NAMALWA (cell line): ENCODE data around the gene MEGF10.
"Not testable (repeated sequence)": the region's sequence is repeated elsewhere in the genome, so short reads cannot be mapped to it uniquely, and the experiment has no call there.

ENCODE experiments used
- DNase-seq: peaks from one replicate; pipeline ENCODE4 v3.0.0-alpha.2; 2015; ENCODE audit warnings: low spot score

MEGF10 gene

DNA sequence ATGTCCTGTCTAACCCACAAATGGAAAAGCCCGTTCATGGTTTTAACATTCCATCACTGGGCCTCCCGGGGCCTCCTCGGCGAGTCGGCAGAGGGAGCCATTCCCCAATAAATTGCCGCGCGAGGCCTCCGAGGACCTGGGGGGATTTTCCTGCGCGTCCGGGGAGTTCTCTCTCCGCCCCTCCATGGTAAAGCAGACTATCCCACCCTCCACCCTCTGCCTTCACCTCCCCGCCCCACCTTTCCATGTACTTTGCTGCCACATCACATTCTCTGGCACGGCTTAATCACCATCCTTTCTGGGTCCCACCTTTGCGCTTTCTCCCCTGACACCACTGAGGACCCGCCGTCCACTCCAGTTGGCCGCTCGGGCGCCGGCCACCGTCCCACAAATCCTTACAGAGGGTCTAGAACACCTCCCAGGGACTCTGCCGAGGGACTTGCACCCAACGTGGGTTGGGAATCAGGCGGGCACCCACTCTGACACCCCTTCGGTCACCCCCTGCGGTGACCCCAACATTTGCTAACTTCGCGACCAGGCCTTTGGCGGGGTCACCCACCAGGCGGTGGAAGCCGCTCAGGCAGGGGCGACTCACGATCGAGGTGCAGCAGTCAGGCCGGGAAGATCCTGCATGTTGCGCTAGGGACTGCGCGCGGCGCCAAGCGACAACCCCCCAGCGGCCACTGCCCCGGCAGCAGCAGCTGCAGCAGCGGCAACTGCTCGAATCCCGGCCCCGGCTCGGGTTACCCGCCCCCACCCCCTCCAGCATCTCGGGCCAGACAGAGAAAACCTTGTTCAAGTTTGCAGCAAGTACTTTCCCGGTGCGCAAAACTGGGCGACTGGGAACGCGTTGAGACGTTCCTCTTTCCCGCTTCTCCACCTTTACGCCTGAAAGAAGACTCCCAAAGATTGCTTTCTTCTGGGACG is at the start of gene MEGF10:
Gene MEGF10 (plus strand): TSS at position 778 of the 927 bp plus-strand sequence. CDS start 40,513 bp downstream, outside the sequence.
- DNase-seq = peak; percentile 13

DNA sequence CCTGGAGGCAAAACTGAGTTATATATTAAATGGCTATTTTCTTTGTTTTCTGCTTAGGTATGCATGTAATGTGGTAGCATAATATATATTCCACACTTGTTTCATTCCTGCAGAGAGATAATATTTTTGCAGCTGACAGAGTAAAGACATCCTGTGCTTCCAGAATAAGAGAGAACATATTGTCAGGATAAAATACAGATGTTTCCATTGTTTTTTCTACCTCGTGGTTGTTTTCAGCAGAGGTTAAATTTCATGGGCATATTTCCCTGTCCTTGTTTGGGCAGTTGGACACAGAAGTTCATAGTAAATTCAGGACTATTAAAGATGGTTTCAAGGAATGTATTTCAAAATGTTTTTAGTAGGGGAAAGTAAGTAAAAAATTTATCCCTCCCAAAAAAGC is 47.6 kb upstream of the MEGF10 start:
- no peak for DNase-seq

DNA sequence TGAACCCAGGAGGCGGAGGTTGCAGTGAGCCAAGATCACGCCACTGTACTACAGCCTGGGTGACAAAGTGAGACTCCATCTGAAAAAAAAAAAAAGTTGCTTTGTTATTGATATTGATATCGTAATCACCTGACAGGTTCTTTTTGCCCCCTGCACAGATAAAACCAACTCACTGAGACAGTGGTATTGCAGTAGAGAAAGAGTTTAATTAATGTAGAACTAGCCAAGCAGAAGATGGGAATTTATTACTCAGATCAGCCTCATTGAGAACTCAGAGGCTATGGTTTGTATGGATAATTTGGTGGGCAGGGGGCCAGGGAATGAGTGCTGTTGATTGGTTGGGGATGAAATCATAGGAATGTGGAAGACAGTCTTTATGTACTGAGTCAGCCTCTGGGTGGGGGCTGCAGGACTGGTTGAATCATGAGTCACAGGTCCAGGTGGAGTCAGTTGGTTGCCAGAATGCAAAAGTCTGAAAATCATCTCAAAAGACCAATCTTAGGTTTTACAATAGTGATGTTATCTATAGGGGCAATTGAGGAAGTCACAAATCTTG is 35.8 kb upstream of the MEGF10 start:
- DNase-seq = no peak

DNA sequence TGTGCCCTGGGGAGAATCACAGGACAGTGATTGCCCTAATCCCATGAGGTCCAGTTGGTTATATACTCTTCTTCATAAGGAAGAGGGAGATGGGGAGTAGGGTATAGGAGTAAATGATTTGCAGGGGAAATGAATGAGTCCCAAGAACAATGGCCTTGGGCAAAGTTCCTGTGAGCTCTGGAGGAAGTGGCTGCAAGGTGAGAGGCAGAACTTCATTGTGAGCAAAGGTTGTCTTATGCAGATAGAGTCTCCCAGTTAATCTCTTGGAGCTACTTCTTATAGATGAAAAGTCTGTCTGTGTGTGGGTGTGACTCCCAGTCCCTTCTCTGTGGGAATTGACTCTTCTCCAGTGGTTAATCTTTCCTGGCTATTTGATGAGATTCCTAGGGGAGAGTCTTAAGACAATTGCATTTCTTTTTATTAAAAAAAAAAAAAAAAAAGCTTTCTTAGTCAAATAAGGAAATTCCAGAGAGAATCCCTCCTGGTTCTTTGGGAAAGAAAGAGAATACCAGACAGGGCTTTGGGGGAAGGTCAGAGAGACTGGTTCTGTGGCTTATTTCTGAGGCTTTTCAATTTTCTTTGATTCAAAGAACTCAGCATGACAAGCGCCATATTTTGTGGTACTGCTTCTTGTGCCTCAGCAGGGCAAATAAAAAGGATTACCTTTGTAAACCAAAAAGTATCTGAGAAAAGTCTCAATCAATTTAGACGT is 33.6 kb upstream of the MEGF10 start:
- DNase-seq = no peak

DNA sequence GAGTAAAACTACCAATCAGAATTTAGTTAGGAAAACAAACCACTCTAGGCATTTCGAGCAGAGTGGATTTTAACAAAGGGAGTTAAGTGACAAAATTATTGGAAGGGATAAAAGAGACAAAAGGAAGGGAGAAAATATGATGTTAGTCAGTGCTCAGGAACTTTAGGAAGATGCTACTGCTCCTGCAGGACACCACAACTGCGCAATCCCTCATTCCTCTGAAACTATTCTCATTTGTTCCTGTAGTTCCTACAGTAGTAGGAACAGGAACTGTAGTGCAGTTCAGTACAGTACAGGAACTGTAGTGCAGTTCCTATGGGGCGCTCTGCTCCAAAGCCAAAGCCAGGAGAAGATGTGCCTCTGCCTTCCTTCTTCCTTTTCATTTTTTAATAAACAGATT is 29.9 kb upstream of the MEGF10 start:
- no peak for DNase-seq

DNA sequence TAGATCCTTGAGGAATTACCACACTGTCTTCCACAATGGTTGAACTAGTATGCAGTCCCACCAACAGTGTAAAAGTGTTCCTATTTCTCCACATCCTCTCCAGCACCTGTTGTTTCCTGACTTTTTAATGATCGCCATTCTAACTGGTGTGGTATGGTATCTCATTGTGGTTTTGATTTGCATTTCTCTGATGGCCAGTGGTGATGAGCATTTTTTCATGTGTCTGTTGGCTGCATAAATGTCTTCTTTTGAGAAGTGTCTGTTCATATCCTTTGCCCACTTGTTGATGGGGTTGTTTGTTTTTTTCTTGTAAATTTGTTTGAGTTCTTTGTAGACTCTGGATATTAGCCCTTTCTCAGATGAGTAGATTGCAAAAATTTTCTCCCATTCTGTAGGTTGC is 25.1 kb upstream of the MEGF10 start:
- not testable (repeated sequence) for DNase-seq

DNA sequence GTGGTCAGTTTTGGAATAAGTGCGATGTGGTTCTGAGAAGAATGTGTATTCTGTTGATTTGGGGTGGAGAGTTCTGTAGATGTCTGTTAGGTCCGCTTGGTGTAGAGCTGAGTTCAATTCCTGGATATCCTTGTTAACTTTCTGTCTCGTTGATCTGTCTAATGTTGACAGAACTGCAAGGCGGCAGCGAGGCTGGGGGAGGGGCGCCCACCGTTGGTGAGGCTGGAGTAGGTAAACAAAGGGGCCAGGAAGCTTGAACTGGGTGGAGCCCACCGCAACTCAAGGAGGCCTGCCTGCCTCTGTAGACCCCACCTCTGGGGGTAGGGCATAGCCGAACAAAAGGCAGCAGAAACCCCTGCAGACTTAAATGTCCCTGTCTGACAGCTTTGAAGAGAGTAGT is 22.3 kb upstream of the MEGF10 start:
- DNase-seq = not testable (repeated sequence)

DNA sequence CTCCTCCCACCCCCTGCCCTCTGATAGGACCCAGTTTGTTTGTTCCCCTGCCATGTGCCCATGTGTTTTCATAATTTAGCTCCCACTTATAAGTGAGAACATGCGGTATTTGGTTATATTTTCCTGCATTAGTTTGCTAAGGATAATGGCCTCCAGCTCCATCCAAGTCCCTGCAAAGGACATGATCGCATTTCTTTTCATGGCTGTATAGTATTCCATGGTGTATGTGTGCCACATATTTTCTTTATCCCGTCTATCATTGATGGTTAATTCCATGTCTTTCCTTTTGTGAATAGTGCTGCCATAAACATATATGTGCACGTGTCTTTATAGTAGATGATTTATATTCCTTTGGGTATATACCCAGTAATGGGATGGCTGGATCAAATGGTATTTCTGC is 19.9 kb upstream of the MEGF10 start:
- not testable (repeated sequence) for DNase-seq

DNA sequence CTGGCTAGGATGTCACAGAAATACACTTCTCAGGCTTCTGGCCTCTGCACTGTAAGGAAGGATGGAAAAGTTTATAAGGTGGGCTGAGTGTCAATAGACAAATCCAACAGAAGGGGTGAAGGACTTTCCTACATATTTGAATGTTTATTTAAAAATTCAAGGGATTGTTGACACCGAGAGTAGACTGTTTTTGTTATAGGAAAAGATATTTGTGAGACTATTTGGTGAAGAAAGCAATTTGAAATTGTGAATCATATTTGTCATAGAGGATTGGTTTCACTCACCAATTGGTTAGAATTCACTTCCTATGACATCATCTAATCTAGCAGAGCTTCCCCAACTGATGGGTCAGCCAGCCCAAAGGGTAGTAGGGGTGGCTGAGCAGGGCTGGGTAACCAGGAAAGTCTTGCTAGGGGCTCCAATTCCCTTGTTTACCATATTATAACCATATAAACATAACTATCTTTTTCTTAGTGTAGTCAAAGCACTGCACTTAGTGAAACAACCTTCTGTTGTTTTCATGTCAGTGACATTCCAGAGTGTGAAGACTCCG is 14.9 kb upstream of the MEGF10 start:
- DNase-seq = no peak

DNA sequence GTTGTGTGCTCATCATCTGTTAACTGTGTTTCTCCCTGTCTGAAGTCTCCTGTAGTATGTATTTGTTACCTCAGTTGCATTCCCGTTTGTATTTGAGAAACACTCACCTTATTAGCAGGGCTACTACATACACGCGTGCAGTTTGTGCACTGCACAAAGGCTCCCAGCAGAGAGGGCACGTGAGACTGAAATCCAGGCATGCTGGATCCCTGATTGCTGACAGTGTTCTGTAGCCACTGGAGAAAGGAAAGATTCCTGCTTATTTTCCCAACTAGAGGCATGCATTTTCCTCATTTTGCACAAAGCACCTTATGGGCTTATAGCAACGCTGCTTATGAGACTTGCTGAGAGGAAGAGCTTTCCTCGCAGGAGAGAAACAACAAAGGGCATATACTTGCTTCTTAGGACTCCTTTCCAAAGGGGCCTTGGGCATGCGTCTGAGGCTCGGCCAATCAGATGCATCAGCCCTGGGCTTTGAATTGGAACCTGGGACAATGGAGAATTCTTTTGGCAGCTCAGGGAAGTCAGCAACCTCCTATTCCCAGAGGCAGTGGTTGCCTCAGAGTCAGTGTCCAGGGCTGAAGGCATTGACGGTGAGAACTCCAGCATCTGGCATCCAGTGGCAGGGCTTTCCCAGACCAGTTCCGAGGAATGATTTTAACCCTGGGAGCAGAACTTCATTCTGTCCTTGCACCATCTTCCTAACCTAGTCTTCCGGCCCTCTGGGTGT is 9.9 kb upstream of the MEGF10 start:
- DNase-seq = no peak

DNA sequence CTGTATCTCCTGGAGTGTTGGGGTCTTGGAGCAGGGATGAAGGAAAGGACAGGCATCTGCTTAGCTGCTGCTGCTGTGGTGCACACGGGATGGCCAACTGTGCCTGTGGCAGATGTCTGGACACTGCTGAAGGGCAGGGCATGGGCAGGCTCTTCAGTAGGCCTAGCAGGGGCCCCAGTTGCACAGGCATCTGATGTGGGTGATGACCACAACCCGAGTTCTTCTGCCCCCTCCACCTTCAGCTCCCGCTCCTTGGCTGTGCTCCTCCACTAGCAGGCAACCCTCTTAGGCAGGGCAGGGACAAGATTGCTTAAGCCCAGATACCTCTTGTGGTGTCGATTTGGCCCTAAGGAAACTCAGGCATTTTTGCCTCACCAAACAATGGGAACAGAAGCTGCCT is 9.0 kb upstream of the MEGF10 start:
- DNase-seq = no peak

DNA sequence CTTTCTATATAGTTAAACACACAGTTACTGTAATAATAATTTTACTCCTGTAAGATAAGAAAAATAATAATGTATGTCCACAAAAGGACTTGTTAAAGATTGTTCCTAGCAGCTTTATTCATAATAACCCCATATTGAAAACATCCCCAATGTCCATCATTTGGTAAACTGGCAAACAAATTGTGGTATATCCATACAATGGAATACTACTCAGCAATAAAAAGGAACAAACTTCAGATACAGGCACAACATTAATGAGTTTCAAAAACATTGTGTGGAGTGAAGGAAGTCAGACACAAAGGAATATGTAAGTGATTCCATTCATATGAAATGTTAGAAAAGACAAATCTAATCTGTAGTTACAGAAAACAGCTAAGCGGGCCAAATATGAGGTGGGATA is 1.9 kb upstream of the MEGF10 start:
- DNase-seq = no peak

DNA sequence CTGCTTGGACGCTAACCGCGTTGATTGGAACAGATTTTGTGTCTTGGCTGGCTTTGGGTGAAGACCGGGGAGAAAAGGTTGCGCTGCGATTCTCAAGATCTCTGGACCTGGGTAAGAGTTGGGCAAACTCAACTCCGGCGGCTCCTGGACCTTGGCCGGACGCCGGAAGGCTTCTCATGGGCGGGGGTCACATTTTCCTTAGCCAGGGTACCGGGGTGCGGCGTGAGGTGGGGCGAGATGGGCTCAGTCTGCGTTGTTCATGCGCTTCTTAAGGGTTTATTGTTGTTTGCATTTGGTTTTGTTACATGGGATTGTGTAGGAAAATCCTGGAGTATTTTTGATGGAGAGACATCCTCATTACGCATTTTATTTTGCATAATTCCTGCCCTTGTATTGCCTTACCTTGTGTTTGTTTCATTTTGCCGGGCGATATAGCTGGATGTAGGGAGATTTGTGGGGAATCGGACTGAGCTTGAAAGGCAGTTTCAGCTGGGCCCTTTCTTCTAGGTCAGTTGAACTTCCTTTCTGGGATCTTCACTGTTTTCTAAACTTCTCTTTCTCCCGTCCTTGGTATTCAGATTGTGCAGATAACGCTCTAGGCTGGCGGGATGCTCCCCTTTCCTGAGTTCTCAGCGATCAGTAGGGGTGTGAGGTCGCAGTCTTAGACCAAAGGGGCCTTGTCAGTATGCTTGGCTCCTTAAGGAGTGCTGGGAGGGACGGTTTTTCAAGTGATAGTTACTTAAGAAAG is 524 bp downstream of the MEGF10 start:
- DNase-seq = no peak

DNA sequence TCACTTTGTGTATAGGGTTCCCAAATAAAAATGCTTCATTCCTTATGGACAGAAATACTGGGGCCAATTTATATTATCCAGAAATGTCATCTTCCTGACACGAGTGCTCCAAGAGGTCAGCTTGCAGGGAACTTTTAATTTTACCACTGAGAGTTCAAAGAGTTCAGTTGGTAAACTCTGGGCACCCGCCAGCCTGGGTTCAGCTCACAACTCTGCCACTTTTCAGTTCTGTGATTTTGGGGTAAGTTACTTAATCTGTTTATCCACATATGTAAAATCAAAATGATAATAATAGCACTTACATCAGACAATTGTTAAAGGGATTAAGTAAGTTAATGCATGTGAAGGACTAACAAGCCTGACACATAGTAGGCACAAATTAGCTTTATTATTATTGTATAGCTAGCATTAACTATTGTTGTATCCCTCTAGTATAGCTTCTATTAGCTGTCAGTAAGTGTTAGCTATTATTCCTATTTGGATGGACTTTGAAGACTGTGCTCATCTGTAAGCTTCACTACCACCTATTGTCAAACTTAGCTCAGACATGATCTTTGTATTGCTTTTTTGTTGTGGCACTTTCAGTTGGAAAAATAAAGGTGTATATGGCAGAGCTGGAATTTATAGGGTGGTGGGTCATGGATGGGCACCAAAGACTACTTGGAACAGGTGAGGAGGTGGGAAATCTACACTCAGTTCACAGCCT is 1.6 kb downstream of the MEGF10 start:
- no peak for DNase-seq

DNA sequence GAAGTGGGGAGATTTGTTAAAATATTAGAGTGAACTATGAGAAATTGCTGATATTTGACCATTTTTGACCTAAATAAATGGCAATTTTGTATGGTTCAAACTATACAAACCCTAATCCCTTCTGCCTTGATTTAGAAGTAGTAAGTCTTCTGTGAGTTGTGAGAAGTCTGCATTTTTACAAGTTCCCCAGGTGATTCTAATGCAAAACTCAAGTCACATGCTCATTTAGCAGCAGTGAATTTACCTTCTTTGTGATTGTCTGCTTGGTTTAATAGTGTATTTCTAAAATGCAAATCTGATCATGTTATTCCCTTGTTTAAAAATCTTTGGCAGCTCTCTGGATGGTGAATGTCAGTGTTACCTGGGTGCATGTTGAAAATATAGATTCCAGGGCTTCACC is 2.8 kb downstream of the MEGF10 start:
- no peak for DNase-seq

DNA sequence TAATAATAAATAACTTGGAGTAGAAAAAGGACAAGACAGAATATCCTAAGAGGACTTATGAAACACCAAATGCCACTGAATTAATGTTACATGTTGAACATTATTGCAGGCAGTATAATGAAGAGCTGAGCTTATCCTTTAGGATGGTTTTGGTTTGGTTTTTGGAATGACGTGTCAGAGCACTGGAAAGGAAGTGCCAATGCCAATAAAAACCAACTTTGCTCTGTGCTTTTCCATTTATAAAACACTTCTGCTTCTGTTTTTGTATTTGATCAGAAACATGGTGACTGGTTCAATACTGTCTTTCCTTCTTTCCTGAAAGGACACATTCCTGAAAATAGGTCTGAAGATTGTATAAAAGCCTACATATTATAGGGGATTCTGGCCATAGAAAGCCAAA is 4.2 kb downstream of the MEGF10 start:
- no peak for DNase-seq

DNA sequence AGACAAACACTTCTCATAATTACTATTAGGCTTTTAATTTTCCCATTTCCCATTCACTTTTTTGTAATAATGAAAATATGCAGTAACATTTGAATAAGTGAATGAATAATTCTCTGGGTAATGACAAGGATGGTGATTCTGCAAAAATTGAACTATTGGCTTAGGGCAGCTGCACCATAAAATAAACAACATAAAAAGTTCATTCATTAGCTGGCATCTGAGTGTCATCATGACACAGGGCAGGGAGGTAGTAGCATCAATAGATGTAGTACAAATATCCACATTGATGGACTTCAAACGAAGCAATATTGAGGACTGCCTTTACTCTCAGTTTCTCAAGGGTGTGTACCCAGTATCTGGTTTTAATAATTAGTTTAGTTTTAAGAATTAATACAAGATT is 4.9 kb downstream of the MEGF10 start:
- no peak for DNase-seq

DNA sequence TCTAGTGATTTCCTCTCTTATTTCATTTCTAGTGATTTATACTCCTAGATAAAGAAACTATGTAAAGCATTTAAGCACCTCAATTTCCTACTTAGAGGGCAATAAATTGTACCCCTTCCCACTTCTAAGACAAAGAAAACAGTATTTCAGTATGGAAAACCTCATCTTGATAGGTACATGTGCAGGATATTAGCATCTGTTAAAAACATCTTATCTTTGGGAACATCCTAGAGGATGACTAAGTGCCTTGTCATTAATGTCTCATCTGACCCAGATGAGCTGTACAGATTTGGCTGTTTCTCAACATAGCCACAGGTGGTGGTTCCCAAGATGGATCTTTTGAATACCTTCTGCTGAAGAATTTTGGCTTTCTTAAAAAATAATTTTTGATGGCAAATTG is 5.7 kb downstream of the MEGF10 start:
- DNase-seq = no peak

DNA sequence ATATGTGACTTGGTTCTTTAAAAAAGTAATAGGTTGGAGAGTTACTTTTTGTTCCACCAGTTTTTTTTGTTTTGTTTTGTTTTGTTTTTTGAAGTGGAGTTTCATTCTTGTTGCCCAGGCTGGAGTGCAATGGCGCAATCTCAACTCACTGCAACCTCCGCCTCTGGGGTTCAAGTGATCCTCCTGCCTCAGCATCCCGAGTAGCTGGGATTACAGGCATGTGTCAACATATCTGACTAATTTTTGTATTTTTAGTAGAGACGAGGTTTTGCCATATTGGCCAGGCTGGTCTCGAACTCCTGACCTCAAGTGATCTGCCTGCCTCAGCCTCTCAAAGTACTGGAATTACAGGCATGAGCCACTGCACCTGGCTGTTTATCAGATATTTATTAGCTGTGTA is 6.3 kb downstream of the MEGF10 start:
- not testable (repeated sequence) for DNase-seq

DNA sequence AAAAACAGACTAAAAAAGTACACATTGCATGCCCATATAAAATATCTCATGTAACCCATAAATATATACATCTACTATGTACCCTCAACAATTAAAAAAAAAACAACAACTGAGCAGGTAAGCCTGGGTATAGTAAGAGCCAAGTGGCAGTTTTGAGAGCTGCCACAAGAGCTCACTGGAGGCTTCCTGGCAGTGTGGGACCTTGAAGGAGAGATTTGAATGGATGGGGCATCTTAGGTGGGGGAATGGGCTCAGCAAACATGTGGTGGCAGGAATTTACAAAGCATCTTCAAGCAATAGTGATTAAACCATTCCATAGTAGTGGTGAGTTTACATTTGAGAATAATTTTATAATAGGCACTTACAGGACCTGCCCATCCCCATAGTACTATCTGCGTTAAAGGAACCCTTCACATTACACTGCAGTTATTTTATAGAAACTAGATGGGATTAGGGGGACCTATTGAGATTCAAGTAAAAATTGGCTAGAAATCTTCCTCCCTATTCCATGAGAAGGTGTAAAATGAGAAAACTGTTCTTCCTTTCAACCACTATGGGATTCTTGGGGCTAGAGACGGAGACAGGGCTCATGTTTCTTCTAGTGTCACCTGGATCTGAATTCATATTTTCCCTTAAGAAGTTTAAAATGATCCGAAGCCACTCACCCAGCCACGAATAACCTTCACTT is 6.9 kb downstream of the MEGF10 start:
- no peak for DNase-seq
